HUES64 (cell line): Measurements from ENCODE around the gene C19orf33.

ENCODE experiments used
- H3K27ac ChIP-seq: 2 replicates; pipeline ENCODE4 v1.7.0; 2013; ENCODE audit warnings: low read depth, low read length, inconsistent platforms
- H3K27me3 ChIP-seq: 2 replicates; pipeline ENCODE4 v1.6.1; 2013; ENCODE audit warnings: mild to moderate bottlenecking, low read length; ENCODE audit not compliant: insufficient read depth
- H3K36me3 ChIP-seq: 2 replicates; pipeline ENCODE4 v1.6.1; 2013; ENCODE audit warnings: mild to moderate bottlenecking, low read length; ENCODE audit not compliant: insufficient read depth
- H3K4me1 ChIP-seq: 2 replicates; pipeline ENCODE4 v1.6.1; 2013; ENCODE audit warnings: mild to moderate bottlenecking, low read length, moderate library complexity; ENCODE audit not compliant: insufficient read depth
- H3K4me3 ChIP-seq: 2 replicates; pipeline ENCODE4 v1.5.1; 2013; ENCODE audit warnings: mild to moderate bottlenecking, low read length, moderate library complexity
- H3K9ac ChIP-seq: 2 replicates; pipeline ENCODE4 v1.6.1; 2013; ENCODE audit warnings: mild to moderate bottlenecking, low read depth, low read length
- H3K9me3 ChIP-seq: 2 replicates; pipeline ENCODE4 v1.6.1; 2013; ENCODE audit warnings: low read depth, low read length; ENCODE audit not compliant: insufficient read depth
- WGBS: fragments of 150-250, 120-280 bp; methylation state at CpG from one replicate; pipeline ENCODE4 v1.1.7; 2013; ENCODE audit warnings: missing lambda C conversion rate; 5-methylcytosine and 5-hydroxymethylcytosine counted together

C19orf33 gene

DNA sequence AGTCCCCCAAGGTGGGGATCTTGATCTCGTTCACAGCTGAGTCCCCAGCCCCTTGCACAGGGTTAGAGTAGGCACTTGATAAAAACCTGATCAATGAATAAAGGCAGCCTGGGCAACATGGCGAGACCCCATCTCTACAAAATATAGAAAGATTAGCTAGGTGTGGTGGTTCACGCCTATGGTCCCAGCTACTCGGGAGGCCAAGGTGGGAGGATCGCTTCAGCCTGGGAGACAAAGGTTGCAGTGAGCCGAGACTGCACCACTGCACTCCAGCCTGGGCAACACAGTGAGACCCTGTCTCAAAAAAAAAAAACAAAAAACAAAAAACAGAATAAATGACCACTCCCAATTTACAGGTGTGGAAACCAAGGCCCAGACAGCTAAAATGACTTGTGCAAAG, 6.9 kb downstream of the C19orf33 start:
- WGBS, result 93% methylated on average over 6 of the region's 6 CpGs
- H3K9ac ChIP-seq, result no peak overlapping the region
- no peak overlapping the region for H3K27ac ChIP-seq
- no peak overlapping the region for H3K4me3 ChIP-seq
- H3K4me1 ChIP-seq, result no peaks in the 10 kb centered on the region
- H3K9me3 ChIP-seq, result no peaks in the 10 kb centered on the region
- peaks cover 18% of the 10 kb centered on the region for H3K36me3 ChIP-seq
- no peaks in the 10 kb centered on the region for H3K27me3 ChIP-seq

DNA sequence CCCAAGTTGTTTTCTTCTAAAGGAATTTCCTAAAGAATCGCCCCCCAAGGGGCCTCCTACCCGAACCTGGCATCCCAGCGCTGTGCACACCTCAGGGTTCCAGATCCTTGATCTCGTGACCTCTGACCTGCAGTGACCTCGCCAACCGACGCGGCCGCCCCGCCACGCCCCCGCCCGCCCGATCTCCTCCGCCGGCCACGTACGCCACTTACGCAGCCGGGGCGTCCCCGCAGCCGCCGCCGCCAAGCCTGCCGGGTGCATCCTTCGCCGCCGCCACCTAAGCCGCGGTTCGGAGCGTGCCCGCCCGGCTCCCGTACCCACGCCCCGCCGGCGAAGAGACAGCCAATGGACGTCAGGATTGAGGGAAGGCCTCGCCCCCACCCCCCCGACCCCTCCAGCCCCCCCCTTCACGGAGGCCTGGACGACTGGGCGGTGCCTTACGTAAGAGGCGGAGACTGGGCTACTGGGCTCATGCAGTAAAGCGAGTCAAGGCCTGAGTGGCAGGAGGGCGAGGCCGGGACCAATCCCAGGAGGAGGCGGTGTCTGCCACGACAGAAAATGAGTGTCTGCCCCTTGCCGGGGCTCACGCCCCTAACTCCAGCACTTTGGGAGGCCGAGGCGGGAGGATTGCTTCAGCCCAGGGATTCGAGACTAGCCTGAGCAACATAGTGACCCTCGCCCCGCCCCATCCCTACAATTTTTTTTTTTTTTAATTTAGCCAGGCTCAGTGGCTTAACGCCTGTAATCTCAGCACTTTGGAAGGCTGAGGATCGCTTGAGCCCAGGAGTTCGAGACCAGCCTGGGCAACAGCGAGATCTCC, 11.8 kb downstream of the C19orf33 start, which contains the start of gene YIF1B:
Gene YIF1B (minus strand): TSS at position 291 of the 820 bp plus-strand sequence. CDS start 30 bp downstream, at position 261.
- WGBS, result 3% methylated on average over 62 of the region's 64 CpGs
- peak within 1 kb of the TSS; percentile 83 for H3K9ac ChIP-seq
- H3K4me3 ChIP-seq, result peak within 1 kb of the TSS; percentile 98
- H3K9me3 ChIP-seq, result no peaks in the 10 kb centered on the region
- no peaks in the 10 kb centered on the region for H3K4me1 ChIP-seq
- H3K36me3 ChIP-seq, result no peaks in the 10 kb centered on the region
- peak within 1 kb of the TSS; percentile 94 for H3K27ac ChIP-seq
- peaks cover 28% of the 10 kb centered on the region for H3K27me3 ChIP-seq

DNA sequence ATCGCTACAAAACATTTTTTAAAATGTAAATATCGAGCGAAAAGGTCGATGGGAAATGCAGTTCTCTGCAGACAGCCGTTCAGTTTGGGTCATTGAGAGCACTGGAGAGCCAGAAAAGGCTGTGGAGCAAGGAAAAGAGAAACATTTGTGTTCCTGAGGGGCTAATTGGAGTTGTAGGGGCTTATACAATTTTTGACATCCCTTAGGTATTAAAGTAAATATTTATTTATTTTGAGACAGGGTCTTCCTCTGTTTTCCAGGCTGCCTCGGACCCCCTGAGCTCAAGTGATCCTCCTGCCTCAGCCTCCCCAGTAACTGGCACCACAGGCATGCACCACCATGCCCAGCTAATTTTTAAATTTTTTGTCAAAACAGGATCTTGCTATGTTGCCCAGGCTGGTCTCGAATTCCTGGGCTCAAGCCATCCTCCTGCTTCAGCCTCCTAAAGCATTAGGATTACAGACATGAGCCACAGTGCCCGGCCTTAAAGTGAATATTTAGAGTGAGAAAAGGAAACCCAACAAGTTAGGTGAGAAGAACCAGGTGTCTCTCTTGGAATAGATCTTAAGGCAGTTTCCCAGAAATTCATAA, 12.5 kb downstream of the C19orf33 start:
- H3K9ac ChIP-seq, result peak overlapping the region; percentile 39; the same call in 1 of the 2 replicates
- H3K9me3 ChIP-seq, result no peaks in the 10 kb centered on the region
- peak overlapping the region; percentile 44 for H3K4me3 ChIP-seq
- H3K27me3 ChIP-seq, result peaks cover 34% of the 10 kb centered on the region
- H3K36me3 ChIP-seq, result no peaks in the 10 kb centered on the region
- 46% methylated on average over 8 of the region's 8 CpGs for WGBS
- peak overlapping the region; percentile 16; the same call in 1 of the 2 replicates for H3K27ac ChIP-seq
- H3K4me1 ChIP-seq, result no peaks in the 10 kb centered on the region

DNA sequence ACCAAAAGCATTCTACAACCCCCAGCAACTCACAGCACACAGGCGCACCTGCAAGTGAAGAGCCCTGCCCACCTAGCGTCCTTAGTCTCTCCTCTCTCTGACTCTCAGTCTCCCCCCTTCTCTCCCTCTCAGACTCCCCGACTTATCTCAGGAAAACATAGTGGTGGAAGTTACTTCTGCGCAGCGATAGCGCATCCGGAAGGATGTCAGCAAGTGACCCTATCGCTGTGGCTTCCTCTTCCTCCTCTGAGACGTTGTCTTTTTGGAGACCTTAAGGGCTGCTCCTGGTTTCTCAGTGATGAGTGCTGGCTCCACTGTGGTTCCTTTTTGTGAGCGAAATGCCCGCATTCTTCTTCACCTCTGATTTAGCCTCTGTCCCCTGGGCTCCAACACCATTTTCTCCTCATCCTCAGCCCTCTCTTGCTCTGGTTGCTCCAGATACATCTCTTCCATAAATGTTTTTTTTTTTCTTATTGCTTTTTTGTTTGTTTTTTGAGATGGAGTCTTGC, 13.1 kb downstream of the C19orf33 start:
- Histone ChIP-seq H3K4me1 (no peaks in the 10 kb centered on the region), H3K27ac (no peak overlapping the region), H3K4me3 (no peak overlapping the region), H3K27me3 (peaks cover 34% of the 10 kb centered on the region), H3K36me3 (no peaks in the 10 kb centered on the region), H3K9me3 (no peaks in the 10 kb centered on the region), H3K9ac (no peak overlapping the region)
- WGBS, result 90% methylated on average over 11 of the region's 11 CpGs

DNA sequence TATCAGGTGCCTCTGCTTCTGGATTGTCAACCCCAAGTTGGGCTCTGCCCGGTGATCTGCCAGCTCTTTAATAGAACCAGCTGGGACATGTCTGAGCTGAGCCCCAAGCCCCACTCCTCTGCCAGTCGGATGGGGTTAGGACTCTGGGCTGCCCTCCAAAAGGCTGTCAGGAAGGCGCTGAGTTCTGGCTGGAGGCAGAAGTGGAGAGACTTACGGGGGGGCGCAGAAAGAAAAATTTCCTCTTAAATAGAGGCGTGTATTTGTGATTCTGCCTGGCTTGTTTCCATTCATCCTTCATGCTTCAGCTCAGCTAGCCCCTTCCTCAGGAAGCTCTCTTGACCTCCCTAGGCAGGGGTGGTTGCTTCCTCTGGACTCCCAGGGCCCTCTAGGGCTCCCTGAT, 14.6 kb downstream of the C19orf33 start:
- no peak overlapping the region for H3K9ac ChIP-seq
- H3K36me3 ChIP-seq, result no peaks in the 10 kb centered on the region
- no peaks in the 10 kb centered on the region for H3K4me1 ChIP-seq
- H3K9me3 ChIP-seq, result no peaks in the 10 kb centered on the region
- H3K4me3 ChIP-seq, result no peak overlapping the region
- peaks cover 34% of the 10 kb centered on the region for H3K27me3 ChIP-seq
- H3K27ac ChIP-seq, result no peak overlapping the region
- WGBS, result 93% methylated on average over 6 of the region's 6 CpGs

DNA sequence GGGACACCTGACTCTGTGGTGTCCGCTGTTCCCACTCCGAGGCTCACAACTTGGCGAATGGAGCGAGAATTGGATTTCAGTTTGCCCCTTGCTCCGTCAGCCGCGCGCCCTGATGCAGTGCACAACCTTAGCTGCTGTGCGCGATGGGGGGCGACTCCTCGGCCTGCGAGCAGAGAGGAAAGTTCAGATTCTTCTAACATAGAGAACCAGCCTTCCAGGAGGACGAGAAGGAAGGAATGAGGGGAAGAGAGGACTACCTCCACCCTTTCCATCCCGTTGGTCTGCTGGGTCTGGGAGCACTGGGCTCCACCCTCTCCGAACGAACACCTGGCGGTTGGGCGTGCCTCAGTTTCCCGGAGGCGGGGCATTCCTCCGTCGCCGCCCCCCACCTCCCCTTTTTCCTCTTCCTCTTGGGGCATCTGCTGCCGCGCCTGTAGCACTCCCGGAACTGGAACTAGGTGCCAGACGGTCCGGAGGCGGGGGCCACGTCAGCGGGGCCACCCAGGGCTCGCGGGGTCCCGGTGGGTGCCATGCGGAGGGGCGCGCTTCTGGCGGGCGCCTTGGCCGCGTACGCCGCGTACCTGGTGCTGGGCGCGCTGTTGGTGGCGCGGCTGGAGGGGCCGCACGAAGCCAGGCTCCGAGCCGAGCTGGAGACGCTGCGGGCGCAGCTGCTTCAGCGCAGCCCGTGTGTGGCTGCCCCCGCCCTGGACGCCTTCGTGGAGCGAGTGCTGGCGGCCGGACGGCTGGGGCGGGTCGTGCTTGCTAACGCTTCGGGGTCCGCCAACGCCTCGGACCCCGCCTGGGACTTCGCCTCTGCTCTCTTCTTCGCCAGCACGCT, 15.6 kb downstream of the C19orf33 start, which contains the start of gene KCNK6:
Gene KCNK6 (plus strand): TSS at position 425 of the 838 bp plus-strand sequence. CDS start 106 bp downstream, at position 531.
- Histone ChIP-seq H3K27ac (no peak within 1 kb of the TSS; the same call in 1 of the 2 replicates), H3K4me3 (peak within 1 kb of the TSS; percentile 58), H3K9me3 (no peaks in the 10 kb centered on the region), H3K27me3 (peaks cover 34% of the 10 kb centered on the region), H3K4me1 (no peaks in the 10 kb centered on the region), H3K9ac (peak within 1 kb of the TSS; percentile 50), H3K36me3 (no peaks in the 10 kb centered on the region)
- WGBS, result 3% methylated on average over 75 of the region's 76 CpGs

DNA sequence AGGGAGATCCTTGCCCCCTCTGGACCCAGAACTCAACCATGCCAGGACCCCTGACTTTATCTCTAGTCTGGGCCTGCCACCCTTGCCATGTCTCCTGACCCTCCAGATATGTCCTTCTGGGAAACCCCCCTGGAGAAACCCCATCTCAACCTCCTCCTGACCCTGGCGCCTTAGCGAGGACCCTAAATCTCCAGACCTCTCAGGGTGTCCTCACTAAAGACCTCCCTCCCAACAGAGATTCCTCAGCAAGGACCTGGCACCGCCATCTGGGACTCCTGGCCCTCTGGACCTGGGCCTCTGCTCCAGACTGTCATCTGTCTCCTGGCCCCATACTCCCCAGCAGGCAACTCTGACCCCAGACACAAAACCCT, 16.9 kb downstream of the C19orf33 start:
- Histone ChIP-seq H3K9me3 (no peaks in the 10 kb centered on the region), H3K4me3 (0 out of 2 replicates have a peak overlapping the region, but pooled peaks have one; percentile 58), H3K27ac (no peak overlapping the region), H3K9ac (no peak overlapping the region), H3K27me3 (peaks cover 34% of the 10 kb centered on the region), H3K36me3 (no peaks in the 10 kb centered on the region), H3K4me1 (no peaks in the 10 kb centered on the region)
- WGBS, result 95% methylated on average over 3 of the region's 3 CpGs

DNA sequence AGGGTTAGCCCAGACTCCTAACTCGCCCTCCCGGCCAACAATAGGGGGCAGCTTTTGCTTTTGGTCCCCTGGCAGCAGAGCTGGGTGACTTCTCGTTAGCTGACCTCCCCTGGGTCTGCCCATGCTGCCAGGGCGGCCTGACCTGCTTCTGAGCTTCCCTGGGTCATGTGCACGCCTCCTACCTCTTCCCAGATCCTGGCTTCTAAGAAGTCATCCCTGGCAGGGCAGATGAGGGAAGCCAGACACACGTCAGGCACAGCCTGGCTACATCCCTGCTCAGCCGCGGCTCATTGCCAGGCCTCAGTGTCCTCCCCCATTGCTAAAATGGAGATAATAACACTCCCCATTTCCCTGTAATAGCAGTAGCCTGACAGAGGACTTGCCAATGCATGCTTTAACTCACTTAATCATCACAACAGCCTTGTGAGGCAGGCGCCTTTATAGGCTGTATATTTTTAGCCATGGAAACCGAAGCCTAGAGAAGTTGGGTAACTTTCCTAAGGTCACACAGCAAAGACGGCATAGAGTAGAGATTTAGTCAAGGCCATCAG, 17.7 kb downstream of the C19orf33 start:
- H3K4me1 ChIP-seq, result no peaks in the 10 kb centered on the region
- peaks cover 34% of the 10 kb centered on the region for H3K27me3 ChIP-seq
- 86% methylated on average over 11 of the region's 11 CpGs for WGBS
- no peaks in the 10 kb centered on the region for H3K9me3 ChIP-seq
- no peak overlapping the region for H3K4me3 ChIP-seq
- H3K36me3 ChIP-seq, result peaks cover 2% of the 10 kb centered on the region; the same call in 1 of the 2 replicates
- no peak overlapping the region for H3K9ac ChIP-seq
- no peak overlapping the region for H3K27ac ChIP-seq

DNA sequence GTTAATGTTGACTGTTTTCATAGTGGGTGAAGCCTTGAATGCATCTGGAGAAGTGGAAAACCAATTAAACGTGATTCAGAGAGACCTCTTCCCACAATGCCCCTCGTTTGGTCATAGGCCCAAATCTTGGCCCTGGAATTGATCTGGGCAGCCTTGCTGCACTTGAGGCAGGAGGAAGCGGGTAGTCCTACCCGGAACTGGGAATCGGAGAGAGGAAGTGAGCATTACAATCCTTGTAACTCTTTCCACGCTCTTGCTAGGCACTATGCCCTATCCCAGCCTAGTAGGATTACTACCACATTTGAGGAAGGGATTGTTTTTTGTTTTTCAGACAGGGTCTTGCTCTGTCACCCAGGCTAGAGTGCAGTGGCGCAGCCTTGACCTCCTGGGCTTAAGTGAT, 19.2 kb downstream of the C19orf33 start:
- H3K4me1 ChIP-seq, result no peaks in the 10 kb centered on the region
- peaks cover 31% of the 10 kb centered on the region for H3K27me3 ChIP-seq
- H3K36me3 ChIP-seq, result peaks cover 16% of the 10 kb centered on the region
- H3K9me3 ChIP-seq, result no peaks in the 10 kb centered on the region
- no peak overlapping the region for H3K4me3 ChIP-seq
- H3K27ac ChIP-seq, result no peak overlapping the region
- WGBS, result 93% methylated on average over 7 of the region's 7 CpGs
- no peak overlapping the region for H3K9ac ChIP-seq

DNA sequence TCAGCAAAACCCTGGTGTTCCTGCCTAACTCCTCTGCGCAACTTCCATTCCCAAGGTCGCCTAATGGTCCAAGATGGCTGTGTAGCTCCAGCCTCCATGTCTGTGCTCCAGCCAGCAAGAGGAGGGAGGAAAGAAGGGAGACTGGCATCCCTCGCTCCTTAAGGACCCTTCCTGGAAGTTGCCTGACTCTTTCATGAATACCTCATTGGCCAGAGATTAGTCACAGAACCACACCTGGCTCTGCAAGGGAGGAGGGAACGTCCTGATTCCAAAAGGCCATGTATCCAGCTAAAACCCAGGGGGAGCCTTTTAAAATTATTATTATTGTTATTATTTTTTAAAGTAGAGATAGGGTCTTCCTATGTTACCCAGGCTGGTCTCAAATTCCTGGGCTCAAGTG, 20.4 kb downstream of the C19orf33 start:
- peaks cover 16% of the 10 kb centered on the region for H3K36me3 ChIP-seq
- 90% methylated on average over 3 of the region's 4 CpGs for WGBS

More for the DNA sequence above, 20.4 kb downstream of the C19orf33 start:
- Histone ChIP-seq H3K27ac (no peak overlapping the region), H3K27me3 (peaks cover 20% of the 10 kb centered on the region), H3K4me1 (no peaks in the 10 kb centered on the region), H3K9me3 (no peaks in the 10 kb centered on the region), H3K9ac (no peak overlapping the region), H3K4me3 (no peak overlapping the region)
